Kasumi-1 (cell line): Measurements from ENCODE around the gene DAZAP1.
A peak's percentile ranks its signal among the peaks of the same experiment; 100 is the strongest.

Source experiments
- DNase-seq, 2 experiments: peaks; one replicate each; lab custom pipeline; 2025; lab: John Stamatoyannopoulos, UW

The DAZAP1 gene

DNA sequence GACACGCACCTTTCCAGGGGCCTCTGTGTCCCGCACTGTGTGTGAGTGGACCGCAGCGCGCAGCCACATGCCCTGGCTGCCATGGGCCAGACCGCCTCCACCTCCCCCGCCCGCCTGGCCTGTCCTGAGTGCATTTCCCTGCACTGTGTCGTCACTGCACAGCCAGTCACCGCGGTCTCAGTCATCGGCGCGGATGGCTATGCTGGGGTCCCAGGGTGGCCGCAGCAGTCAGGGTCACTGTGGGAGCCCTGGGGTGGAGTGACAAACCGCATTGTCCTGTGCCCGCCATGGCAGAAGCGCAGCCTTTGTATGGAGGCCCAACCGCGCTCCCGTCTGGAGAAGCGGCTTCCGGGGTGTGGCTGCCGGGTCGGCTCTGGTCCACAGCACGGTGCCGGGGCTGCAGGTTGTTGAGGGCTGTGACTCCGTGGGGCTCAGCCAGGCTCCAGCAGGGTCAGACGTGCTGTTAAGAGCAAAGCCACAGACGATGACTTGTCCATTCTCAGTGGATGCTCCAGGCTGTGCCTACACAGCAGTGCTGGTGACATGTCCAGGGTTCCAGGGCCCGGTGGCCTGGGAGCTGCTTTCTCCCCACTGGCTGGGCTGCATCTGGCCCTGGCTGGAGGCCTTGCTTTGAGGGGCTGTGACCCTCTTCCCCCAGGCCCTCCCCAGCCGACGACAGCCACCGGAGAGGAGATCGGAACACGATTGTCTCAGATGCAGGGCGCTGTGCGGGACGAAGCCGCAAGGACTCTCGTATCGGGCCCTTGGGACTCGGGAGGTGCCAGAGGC lies 30.0 kb upstream of the DAZAP1 start:
- DNase-seq: no peak

GRCh38 chr19:1377965-1378785 lies 29.2 kb upstream of the DAZAP1 start:
- no peak for DNase-seq

DNA sequence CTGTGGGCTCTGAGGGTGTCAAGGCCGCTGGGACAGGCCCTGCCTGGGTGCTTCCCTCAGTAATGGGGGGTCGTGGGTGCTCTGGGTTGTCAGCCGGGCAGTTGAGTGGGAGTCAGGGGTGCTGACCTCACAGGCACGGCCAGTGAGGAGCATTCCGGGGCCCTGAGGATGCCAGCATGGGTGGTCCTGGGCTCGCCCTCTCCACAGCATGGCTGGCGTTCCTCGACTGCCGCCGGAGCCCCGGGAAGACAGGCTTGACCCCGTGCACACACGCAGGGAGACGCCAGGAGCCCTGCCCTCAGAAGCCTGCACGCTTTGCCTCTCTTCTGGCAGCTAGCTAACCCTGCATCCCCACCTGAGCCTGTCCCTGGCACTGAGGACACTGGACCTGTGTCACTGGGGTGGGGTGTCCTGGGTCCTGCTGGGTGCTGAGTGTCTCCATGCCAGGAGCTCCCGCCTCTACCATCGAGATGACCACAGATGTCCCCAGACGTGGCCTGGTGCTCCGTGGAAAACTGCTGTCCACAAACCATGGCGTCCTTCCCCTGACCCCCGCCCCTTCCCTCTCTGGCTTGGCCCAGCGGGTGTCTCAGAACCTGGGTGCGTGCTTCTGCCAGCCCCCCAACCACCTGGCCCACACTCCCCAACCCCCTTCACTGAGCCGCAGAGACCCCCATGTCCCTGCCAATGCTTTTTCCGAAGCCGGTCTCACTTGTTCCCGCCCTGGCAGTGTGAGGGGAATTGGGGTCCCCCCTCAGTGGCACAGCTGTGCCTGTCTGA lies 28.1 kb upstream of the DAZAP1 start:
- no peak for DNase-seq

DNA sequence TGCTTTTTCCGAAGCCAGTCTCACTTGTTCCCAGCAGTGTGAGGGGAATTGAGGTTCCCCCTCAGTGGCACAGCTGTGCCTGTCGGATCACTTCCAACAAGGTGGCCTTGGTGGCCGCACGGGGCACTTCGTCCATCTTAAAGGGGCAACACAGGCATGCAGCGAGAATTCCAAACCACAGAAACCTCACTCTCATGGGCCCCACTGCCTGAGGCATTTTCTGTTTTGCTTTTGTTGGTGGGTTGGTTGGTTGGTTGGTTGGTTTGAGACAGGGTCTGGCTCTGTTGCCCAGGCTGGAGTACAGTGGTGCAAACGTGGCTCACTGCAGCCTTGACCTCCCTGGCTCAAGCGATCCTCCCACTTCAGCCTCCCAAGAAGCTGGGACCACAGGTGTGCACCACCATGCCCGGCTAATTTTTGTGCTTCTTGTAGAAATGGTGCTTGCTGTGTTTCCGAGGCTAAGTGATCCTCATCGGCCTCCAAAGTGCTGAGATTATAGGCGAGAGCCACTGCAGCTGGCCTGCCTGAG lies 27.4 kb upstream of the DAZAP1 start:
- DNase-seq: no peak

DNA sequence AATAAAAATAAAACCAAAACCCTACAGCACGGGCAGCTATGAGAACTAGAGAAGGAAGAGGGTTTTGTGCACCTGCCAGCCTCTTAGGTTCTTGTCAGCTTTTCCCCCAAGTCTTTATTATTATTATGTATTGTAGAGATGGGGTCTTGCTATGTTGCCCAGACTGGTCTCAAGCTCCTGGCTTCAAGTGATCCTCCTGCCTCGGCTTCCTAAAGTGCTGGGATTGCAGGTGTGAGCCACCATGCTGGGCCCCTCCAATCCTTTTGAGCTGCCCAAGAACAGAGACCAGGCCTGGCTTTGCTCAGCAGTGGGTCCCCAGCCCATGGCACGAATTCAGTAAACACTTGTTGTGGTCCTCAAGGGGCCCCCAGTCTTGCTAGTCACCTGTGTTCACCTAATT lies 25.1 kb upstream of the DAZAP1 start:
- no peak for DNase-seq

DNA sequence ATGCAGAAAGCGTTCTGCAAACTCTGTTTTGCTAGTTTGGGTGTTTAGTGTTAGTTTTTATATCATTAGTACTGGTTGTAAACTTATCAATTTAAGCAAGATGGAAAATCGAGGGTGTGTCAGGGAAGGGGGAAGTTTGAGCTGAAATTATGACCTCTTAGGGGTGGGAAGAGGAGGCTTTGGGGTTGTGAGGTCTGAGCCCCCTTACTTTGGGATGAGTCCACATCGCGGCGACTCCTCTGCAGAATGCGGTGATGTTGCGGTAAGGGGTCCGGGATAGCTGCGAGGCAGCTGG lies 24.4 kb upstream of the DAZAP1 start:
- no peak for DNase-seq

- peak; percentile 81 to 83 for DNase-seq
Measured at GRCh38 chr19:1383312-1384084, 23.9 kb upstream of the DAZAP1 start, which contains the start of gene NDUFS7. Gene NDUFS7 (plus strand): TSS chr19:1383907. CDS start chr19:1383927, 20 bp downstream.

- no peak for DNase-seq
Measured at GRCh38 chr19:1384085-1384462, 23.3 kb upstream of the DAZAP1 start.

- DNase-seq: peak in 1 of 2 experiments; percentile 26
Measured at GRCh38 chr19:1384478-1385110, 22.8 kb upstream of the DAZAP1 start.

DNA sequence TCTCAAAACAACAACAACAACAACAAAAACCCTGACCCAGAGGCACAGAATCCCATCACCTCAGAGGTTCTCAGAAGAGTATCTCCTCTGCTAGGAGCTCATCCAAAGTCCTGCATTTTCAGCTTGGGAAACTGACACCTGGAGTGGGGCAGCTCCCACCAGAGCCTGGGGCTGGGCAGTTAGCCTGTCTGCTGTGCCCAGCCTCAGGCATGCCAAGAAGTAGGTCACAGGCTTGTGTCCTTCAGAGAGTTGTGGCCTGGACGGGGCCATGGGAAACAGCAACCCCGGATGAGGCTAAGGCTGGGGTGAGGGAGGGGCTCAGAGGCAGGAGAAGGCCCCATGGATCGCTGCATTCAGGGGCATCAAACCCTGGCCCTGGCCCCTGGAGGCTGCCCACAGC lies 21.6 kb upstream of the DAZAP1 start:
- DNase-seq: no peak

GRCh38 chr19:1386945-1387683 lies 20.3 kb upstream of the DAZAP1 start:
- DNase-seq: no peak

GRCh38 chr19:1387684-1388636 lies 19.4 kb upstream of the DAZAP1 start:
- DNase-seq: no peak

GRCh38 chr19:1388637-1389026 lies 18.8 kb upstream of the DAZAP1 start:
- DNase-seq: no peak

DNA sequence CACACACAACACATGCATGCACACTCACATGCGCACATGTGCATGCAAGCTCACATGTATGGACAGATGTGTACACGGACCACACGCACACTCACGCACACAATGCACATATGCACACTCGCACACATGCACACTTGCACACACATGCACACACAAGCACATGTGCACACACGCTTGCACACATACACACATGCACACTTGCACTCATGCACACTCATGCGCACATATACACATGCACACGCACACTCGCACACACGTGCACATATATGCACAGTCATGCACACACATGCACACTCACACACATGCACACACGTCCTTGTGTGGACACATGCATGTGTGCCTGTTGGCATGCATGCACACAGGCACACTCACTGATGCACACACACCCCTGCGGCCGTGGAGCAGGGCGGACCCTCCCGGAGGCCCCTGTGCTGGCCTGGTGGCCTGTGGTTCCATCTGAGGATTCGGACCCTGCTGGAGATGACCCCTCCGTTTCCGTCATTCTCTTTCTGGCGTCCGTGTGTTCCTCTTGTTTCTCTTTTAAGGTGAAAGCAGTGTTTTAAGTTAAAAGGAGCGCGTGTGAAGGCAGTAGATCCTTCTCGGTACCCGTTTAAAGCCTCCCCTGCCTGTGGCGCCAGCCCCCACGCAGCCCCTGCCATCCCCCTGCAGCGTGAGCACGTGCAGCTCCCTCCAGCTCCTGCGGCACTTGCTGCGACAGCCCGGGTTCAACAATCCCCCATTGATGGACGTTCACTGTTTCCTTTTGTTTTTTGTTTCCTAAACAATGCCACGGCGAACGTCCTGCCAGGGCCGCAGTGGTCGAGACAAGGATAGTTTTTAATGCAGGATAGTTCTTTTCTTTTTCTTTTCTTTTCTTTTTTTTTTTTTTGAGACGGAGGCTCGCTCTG lies 18.1 kb upstream of the DAZAP1 start:
- no peak for DNase-seq

GRCh38 chr19:1390890-1391423 lies 16.4 kb upstream of the DAZAP1 start:
- DNase-seq: no peak

- DNase-seq: no peak
Measured at GRCh38 chr19:1392407-1392806, 15.0 kb upstream of the DAZAP1 start.

GRCh38 chr19:1392939-1393530 lies 14.4 kb upstream of the DAZAP1 start:
- no peak for DNase-seq

GRCh38 chr19:1393841-1394240 lies 13.5 kb upstream of the DAZAP1 start:
- DNase-seq: no peak
